NCI-H128 (cell line): ENCODE results near the gene SDS.

Experiments
- DNase-seq: peaks from one replicate; lab custom pipeline; 2025; ENCODE audit not compliant: unreplicated experiment; lab: John Stamatoyannopoulos, UW

Gene SDS

DNA sequence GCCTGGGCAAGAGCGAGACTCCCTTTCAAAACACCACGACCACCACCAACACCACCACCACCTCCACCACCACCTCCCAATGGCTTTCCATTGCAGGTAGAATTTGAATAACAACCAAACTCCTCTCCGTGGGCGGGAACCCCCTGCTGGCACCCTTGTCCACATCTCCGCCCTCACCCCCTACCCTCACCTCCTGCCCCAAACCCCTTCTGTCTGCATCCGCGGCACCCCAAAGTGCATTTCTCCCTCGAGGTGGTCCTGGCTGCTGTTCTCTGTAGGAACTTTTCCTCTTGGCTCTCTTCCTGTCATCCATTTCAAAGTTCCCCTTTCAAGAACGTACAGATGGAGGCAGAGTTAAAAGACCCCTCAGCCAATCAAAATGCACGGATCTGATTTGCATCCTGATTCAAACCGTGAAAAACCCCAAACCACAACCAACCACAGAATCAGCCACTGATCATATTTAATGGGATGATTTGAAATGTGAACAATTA is 22.3 kb upstream of the SDS start:
- DNase-seq, result no peak

DNA sequence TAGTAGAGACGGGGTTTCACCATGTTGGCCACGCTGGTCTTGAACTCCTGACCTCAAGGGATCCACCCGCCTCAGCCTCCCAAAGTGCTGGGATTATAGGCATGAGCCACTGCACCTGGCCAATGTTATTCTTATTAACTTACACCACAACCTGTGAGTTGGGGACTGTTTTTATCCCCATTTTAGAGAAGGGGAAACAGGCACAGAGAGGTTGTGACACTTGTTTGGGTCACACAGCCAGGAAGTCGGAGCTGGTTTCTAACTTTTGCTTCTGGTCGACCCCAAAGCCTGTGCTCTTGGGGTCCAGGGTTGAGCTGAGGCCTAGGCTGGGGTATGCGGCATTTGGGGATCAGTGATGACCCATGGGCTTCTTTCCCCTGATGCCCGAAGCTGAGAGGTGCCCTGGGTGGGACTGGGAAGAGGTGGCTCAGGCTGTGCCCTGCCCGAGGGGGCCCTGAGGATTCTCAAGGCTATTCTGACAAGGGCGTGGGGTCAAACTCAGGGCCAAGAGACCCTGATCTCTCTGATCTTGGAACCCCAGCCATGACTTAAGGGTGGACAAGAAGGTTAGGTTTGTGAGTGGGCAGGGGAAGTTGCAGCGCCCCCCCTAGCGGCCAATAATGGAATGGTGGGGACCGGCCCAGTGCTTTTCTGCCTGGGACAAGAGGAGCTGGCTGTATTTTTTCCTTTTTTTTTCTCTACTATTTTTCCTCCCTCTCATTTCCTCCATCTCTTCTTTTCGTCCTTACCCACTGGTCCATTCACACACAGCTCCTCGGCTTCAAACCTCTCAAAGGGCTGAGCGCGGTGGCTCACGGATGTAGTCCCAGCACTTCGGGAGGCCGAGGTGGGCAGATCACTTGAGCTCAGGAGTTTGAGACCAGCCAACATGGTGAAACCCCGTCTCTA is 21.5 kb upstream of the SDS start:
- no peak for DNase-seq

DNA sequence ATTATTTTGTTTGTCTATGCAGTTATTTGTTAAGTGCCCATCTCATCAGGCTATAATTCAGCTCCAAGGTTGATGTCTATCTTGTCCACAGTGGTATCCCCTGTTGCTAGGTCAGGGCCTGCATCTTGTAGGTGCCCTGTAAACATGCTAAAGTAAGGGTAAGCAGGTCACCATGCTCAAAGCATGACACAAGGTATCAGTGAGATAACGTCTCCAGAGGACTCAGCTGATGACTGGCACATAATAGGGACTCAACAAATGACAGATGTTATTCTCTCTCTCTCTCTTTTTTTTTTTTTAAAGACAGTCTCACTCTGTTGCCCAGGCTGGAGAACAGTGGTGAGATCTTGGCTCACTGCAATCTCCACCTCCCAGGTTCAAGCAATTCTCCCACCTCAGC is 20.8 kb upstream of the SDS start:
- DNase-seq, result no peak

DNA sequence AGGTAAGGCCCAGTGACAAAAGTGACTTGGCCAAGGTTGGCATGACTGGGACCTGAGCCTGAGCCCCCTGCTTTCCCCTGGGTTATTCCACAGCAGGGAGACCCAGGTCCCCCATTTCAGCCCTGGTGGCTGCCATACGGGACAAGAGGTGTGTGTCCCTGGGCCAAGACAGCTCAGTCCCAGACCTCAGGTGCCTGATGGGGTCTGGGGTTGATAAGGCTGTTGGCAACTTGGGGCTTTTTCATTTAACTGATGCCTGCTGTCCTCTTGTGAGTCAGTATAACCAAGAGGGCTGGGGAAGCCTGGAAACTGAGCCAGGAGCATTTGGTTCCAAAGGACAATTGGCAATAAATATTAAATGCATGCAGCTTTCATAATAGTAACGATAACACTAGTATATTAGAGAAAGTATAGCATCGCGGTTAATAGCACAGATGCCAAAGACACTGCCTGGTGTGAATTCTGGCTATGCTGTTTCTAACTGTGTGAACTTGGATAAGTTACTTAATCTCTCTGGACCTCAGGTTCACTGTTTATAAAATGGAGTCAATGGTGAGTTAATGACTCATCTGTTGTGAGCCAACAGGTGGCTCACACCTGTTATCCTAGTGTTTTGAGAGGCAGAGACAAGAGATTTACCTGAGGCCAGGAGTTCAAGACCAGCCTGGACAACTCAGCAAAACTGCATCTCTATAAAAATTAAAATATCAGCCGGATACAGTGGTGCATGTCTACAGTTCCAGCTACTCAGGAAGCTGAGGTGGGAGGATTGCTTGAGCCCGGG is 19.4 kb upstream of the SDS start:
- DNase-seq, result no peak

DNA sequence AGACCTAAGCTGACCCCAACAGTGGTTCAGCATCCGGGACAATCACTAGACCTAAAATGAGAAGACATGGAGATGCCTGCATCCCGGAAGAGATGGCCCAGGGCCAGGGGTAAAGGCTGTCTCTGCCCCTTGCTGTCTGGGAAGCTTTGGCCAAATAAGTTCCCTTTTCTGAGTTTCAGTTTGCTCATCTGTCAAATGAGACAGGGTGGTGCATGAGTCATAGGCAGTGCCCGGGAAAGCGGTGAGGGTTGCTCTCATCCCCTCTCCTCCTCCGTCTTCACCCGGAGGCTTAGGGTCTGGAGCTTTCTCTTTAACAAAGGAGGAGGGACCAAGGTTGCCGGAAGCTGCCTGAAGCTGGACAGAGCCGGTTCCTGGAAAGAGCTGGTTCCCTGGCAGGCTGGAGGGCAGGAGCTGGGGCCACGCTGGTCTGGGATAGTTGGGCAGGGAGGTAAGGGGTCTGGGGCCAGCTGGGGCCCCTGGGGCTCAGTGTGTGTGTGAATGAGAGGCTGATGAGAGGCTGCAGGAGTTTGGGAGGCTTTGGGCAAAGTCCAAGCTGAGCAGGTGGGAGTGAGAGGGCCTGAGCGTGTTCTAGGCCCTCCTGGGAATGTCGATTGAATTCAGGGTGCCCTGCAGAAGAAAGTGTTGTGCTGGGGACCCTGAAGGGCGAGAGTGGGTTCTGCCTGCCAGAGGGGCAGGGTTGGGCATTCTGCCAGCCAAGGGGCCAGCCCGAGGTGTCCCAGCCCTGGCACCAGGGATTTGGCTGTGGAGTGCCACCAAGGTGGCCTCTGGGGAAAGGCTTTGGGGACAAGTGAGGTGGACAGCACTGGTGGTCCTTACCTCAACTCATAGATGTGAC is 18.6 kb upstream of the SDS start, which contains the start of gene SDSL:
SDSL (plus strand) TSS at position 351 of the 856 bp plus-strand sequence. CDS start 5,603 bp downstream, outside the sequence.
- DNase-seq, result peak; percentile 21

DNA sequence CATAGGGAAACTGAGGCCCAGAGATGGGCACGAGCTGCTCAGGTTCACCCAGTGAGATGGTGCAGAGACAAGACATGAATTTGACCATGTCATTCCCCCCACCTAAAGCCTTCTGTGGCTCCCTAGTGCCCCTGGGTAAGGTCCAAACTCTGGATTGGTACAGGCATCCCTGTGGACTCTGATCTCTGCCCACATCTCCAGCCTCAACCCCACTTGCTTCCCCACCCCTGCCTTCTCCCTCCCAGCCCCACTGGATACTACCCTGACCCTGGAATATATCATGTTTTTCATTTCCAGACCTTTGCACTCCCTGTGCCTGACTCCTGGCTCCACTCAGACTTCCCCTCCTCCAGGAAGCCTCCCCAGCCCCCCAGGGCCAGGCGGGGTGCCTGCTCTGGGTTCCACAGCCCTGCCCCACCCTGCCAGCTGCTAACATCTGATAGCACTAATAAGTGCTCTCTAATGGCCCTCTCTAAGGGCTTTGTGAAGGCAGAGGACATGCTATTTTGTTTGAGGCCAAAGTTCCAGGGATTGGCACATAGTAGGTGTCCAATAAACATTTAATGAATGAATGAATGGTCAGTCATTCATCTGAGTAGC is 17.4 kb upstream of the SDS start:
- no peak for DNase-seq

DNA sequence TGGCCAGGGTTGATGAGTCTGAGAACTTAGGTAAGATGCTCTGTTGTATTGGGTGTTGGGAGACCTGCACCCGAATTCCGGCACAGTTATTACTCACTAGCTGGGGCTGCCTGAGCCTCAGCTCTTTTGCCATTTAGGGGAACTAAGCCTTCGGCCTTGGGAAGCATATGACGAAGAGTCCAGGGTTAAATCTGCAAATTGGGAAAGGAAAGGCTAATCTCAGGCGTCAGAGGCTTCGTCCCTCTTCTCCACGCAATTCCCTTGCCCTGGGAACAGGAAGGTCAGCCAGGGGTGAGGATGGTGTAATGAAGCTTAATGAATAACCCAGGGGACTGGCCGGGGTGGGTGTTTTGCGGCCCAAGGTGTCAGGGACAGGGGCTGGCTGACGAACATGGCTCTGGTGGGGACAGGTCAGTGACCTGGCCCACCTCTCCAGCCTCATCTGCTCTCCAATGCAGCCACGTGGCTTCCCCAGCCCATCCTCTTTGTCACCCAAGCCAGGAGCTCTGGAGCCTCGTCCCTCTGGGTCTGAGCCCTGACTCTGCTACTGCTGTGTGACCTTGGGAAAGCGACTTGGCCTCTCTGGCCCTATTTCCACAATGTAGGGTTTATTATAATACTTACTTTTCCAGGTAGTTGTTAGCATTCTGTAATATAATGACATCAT is 14.7 kb upstream of the SDS start:
- DNase-seq, result no peak

DNA sequence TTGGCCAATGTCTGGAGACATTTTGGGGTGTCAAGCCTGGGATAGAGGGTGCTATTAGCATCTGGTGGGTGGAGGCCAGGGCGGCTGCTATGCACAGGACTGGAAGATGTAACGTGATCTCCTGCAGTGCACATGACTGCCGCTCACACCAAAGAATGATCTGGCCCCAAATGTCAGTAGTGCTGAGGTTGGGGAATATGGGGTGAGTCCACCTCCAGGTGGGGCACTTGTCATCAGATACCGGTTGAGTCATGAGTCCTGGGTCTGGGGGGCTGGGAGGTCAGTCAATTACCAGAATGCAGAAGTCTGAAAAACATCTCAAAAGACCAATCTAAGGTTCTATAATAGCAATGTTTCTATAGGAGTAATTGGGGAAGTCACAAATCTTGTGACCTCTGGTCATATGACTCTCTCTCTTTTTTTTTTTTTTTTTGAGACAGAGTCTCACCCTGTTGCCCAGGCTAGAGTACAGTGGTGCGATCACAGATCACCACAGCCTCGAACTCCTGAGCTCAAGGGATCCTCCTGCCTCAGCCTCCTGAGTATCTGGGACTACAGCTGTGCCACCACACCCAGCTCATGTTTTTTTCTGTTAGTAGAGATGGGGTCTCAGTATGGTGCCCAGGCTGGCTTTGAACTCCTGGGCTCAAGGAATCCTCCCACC is 12.5 kb upstream of the SDS start:
- DNase-seq, result no peak

DNA sequence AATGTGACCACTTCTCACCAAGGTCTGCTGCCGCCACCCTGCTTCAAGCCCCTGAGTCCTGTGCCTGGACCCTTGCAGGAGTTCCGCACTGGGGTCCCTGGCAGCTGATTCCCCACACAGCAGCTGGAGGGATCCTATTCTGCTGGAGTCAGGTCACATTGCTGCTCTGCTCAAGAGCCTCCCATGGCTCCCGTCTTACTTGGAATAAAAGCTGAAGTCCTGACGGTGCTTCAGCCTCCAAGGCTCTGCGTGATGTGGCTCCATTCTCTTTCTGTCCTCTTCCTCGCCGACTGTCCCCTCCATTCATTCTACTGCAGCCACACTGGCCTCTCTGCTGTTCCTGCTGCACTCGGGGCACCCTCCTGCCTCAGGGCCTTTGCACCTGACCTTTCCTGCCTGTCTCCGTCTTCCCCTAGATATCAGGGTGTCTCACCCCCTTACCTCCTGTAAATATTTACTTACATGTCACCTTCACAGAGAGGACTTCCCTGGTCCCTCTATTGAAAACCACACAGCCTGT is 10.9 kb upstream of the SDS start:
- no peak for DNase-seq

DNA sequence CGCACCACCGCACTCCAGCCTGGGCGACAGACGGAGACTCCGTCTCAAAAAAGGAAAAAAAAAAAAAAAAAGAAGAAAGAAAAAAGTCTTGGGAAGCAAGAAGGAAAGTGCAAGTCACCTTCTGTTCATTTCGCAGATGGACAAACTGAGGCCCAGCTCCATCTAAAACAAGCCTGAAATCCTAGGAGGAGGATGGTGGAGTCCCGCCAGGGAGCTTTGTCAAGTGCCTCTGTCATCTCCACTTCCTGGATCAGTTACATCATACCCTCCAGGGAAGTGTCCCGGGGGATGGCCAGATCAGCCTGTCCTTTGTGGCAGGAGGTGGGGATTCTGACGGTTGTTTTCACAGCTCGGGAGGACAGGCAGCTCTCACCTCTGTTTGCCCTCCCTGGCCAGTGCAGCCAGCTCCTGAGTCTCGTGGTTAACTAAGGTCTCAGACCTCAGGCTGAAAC is 9.8 kb upstream of the SDS start:
- DNase-seq, result no peak

DNA sequence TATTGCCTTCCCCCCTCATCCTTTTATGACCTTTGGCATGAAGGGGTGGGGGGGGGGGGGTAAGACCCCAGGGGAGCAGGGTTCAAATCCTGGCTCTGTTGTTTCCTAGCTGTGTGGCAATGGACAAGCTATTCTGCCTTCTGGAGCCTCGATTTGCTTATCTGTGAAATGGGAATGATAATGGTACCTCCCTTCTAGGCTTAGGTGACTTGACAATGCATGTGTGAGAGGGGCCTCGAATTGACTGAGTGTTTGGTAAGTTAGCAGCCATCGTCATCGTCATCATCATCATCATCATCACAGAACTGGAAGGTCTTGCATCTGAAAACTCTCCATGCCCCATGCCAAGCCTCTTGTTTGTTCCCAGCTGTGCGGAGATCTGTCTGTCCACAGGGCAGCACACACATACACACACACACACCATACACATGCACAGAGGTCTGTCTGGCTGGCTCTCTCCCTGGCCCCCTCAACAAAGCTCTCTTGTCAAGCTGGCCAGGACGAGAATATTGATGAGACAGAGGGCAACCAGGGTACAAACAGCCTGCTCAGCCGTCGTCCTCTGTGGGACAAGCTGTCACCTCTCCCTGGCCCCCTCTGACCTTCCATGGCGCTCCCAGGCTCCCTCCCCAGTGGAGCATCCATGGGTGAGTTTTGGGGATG is 5.9 kb upstream of the SDS start:
- DNase-seq, result no peak

DNA sequence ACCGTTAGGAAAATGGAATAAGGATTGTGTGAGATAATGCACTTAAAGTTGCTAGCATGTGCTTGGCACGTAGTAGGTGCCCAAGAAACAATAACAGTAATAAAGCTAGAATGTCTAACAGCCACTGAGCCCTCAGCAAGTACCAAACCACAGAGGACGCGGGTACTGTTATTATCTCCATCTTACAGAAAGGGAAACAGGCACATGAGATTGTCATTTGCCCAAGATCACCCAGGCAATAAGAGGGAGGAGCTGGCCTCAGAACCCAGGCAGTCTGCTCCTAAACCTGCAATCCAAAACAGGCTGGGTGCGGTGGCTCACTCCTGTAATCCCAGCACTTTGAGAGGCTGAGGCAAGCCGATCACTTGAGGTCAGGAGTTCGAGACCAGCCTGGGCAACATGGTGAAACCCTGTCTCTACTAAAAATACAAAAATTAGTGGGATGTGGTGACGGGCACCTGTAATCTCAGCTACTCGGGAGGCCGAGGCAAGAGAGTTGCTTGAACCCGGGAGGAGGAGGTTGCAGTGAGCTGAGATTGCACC is 5.1 kb upstream of the SDS start:
- no peak for DNase-seq

DNA sequence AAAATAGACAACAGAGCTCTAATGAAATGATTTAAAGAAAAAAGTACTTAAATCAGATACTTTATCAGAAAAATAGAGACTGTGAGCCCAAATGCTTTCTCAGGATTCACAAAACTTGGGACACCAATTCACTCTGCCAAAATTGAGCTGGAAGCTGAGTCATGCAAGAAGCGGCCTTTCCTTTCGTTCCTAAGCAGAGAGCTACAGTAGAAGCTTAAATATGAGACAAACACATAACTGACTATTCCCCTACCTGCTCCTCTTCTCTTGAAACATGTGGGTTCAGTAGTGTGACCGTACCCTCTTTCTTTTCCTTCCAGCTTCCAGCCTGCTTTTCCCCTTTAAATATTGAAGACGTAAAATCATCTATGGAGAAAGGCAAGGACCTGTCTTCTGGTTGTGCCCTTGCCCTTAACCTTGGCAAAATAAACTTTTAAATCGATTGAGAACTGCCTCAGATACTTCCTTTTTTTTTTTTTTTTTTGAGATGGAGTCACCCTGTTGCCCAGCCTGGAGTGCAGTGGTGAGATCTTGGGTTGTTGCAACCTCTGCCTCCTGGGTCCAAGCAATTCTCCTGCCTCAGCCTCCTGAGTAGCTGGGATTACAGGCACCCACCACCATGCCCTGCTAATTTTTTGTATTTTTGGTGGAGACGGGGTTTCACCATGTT is 4.4 kb upstream of the SDS start:
- DNase-seq, result no peak

DNA sequence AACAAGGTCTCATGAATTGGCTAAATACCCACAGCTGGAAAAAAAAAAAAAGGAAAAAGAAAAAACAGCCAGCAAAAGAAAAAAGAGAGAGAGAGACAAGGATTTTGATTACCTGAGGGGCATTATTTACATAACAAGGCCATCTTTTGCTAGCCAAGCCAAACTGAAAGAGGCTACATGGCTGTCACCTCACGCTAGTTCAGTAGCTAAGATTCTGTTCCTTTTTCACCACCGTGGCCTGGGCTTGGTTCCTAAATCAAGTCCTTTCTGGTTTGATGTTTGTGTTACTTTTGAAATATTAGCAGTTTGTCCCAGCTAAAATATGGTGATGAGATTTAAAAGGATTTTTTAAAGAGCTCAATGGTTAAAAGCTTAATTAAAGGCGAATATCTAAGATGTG is 2.0 kb upstream of the SDS start:
- DNase-seq, result no peak

DNA sequence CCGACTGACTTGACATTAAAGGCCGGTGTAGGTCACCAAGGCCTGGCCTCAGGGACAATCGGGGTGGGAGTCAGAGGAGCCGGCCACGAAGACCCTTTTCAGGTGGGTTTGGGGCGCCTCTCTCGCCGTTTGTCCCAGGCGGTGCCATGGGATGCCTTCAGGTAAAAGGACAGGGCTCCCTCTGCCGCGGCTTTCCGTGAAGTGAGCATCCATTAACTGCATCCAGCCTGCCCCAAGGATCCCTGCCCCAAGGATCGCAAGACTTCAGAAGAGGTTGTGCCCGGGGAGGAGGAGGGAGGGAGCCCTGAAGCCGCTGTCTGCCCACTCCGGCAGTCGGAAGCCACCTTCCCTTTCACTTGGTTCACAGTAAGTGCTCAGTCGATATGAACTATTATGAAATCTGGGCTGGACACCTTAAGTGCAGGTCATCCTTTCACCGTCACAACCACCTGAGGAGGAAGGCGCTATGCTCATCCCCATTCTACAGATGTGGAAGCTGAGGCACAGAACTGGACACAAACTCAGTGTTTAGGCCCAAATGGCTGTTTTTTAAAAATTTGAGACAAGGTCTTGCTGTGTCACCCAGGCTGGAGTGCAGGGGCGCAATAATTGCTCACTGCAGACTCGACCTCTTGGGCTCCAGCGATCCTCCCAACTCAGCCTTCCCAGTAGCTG is 964 bp downstream of the SDS start:
- DNase-seq, result no peak

DNA sequence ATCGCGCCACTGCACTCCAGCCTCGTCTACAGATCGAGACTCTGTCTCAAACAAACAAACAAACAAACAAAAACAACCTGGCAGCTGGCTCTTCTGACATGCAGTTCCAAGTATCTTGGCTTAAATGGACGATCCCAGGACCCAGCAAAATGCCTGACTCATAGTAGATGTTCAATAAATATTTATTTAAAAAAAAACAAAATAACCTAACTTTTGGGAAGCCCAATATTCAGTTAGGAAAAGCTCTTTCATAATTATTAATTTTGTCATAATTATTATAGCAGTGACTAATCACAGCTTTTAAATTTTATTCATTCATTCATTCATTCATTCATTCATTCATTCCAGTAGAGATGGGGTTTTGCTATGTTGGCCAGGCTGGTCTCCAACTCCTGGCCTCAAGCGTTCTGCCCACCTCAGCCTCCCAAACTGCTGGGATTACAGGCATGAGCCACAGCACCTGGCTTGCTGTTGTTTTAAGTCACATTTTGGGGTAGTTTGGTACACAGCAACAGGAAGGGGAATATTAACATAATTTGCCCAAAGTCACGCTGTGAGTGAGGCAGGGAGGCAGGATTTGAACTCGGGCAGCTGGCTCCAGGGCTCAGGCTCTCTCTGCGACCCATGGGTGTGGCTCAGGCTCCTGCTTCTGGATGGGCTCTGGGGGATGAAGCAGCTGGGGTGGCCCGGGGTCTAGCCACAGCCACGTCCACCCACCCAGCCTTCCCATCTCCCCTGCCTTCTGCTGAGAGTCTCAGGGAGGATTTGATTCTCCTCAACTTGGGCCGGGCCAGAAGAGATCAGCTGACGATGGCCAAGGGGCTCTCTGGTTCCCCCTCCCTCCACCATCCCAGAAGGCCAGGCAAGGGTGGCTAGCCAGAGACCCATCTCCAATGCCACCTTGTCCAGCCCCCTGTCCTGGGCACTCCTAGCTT is 2.4 kb downstream of the SDS start:
- DNase-seq, result no peak
